H1 (cell line): ENCODE measurements around the gene STIM1. TPM values are rescaled to one million over a fixed set of nuclear protein-coding genes. Genes with fewer than 3 reads are reported as not detected.

Source experiments
- CTCF ChIA-PET: fragments of 300-600 bp; sonication (Branson Sonifier 250); formaldehyde crosslinking; loops from one replicate; lab custom pipeline; 2021; ENCODE audit not compliant: partially characterized antibody; lab: Charles Lee
- POLR2A ChIA-PET: fragments of 300-600 bp; sonication (Branson Sonifier 250); formaldehyde crosslinking; loops from one replicate; lab custom pipeline; 2021; ENCODE audit warnings: inconsistent platforms; ENCODE audit not compliant: partially characterized antibody; lab: Charles Lee
- DNase-seq, 2 experiments: peaks; one replicate each; pipeline versions ENCODE4 v3.0.0 to v3.0.0-alpha.2; 2010 to 2022; ENCODE audit warnings: low spot score in 2 of 2, low read depth in 1 of 2, mixed read lengths in 1 of 2
- FAIRE-seq: peaks from 2 replicates; lab custom pipeline; 2011; peaks lifted over from hg19 to GRCh38; lab: Jason Lieb, UNC
- H2AFZ ChIP-seq: 2 replicates; pipeline ENCODE4 v1.8.1; 2012; ENCODE audit warnings: low read length, inconsistent platforms
- H2AK5ac ChIP-seq: 2 replicates; pipeline ENCODE4 v1.6.1; 2013; ENCODE audit warnings: low read depth, low read length
- H2BK120ac ChIP-seq: replicated peaks from 2 replicates; pipeline ENCODE3; 2013; ENCODE audit warnings: low read depth, low read length, inconsistent platforms
- H2BK12ac ChIP-seq: 2 replicates; pipeline ENCODE4 v1.6.1; 2013; ENCODE audit warnings: low read depth, low read length
- H2BK15ac ChIP-seq: 2 replicates; pipeline ENCODE4 v1.6.1; 2013; ENCODE audit warnings: low read length
- H2BK20ac ChIP-seq: 2 replicates; pipeline ENCODE4 v1.6.1; 2013; ENCODE audit warnings: low read length
- H2BK5ac ChIP-seq: 2 replicates; pipeline ENCODE4 v1.6.1; 2013; ENCODE audit warnings: low read depth, low read length
- H3K14ac ChIP-seq: 2 replicates; pipeline ENCODE4 v1.6.1; 2013; ENCODE audit warnings: inconsistent platforms; ENCODE audit not compliant: insufficient read length
- H3K18ac ChIP-seq: 2 replicates; pipeline ENCODE4 v1.6.1; 2013; ENCODE audit warnings: low read length; ENCODE audit errors: extremely low read depth
- H3K23ac ChIP-seq: 2 replicates; pipeline ENCODE4 v1.6.1; 2013; ENCODE audit warnings: inconsistent platforms; ENCODE audit not compliant: insufficient read length
- H3K23me2 ChIP-seq: 2 replicates; pipeline ENCODE4 v1.6.1; 2013; ENCODE audit warnings: low read depth, low read length
- H3K27ac ChIP-seq: 2 replicates; pipeline ENCODE4 v1.6.1; 2011; ENCODE audit warnings: low read depth, low read length, inconsistent platforms
- H3K27me3 ChIP-seq, 4 experiments: replicated peaks in 1 of 4; 1 replicate in 1 of 4; 2 replicates in 3 of 4; pipeline versions ENCODE4 v1.6.1 to v1.8.1; 2011 to 2013; ENCODE audit warnings: low read length in 3 of 4, mild to moderate bottlenecking in 3 of 4, inconsistent platforms in 2 of 4, mixed read lengths in 2 of 4, moderate library complexity in 1 of 4; ENCODE audit not compliant: control insufficient read depth in 3 of 4, insufficient read depth in 3 of 4; ENCODE audit errors: extremely low read depth in 1 of 4
- H3K36me3 ChIP-seq, 4 experiments: 2 replicates each; pipeline versions ENCODE4 v1.6.1 to v1.8.1; 2011 to 2013; ENCODE audit warnings: mild to moderate bottlenecking in 4 of 4, low read length in 3 of 4, moderate library complexity in 2 of 4, control low read depth in 1 of 4, inconsistent platforms in 1 of 4; ENCODE audit not compliant: insufficient read depth in 4 of 4, control insufficient read depth in 2 of 4
- H3K4ac ChIP-seq: replicated peaks from 2 replicates; pipeline ENCODE3; 2013; ENCODE audit warnings: low read length, low read depth, mixed read lengths, inconsistent platforms; ENCODE audit not compliant: insufficient read length
- H3K4me1 ChIP-seq, 4 experiments: replicated peaks in 1 of 4; 1 replicate in 1 of 4; 2 replicates in 3 of 4; pipeline versions ENCODE4 v1.6.1 to v1.8.1; 2011 to 2013; ENCODE audit warnings: low read length in 3 of 4, inconsistent platforms in 2 of 4, mixed read lengths in 1 of 4; ENCODE audit not compliant: insufficient read depth in 4 of 4, control insufficient read depth in 3 of 4
- H3K4me2 ChIP-seq, 2 experiments: 2 replicates each; pipeline versions ENCODE4 v1.6.1 to v1.8.1; 2011 to 2013; ENCODE audit warnings: low read depth in 2 of 2, low read length in 2 of 2, control low read depth in 1 of 2, inconsistent platforms in 1 of 2, mild to moderate bottlenecking in 1 of 2; ENCODE audit not compliant: insufficient read depth in 1 of 2
- H3K4me3 ChIP-seq, 4 experiments: fragments of 200-600, 300-600 bp in 1 of 4; sonication (generic), shearing (Covaris generic), sonication (Bioruptor Twin) in 1 of 4; 2 replicates each; pipeline versions ENCODE4 v1.5.1 to v1.8.1; 2011 to 2016; ENCODE audit warnings: low read length in 4 of 4, low read depth in 3 of 4, control low read depth in 2 of 4, inconsistent platforms in 2 of 4, mild to moderate bottlenecking in 2 of 4, mixed read lengths in 1 of 4, moderate library complexity in 1 of 4; ENCODE audit not compliant: insufficient read depth in 2 of 4; ENCODE audit errors: extremely low read depth in 1 of 4
- H3K56ac ChIP-seq: replicated peaks from 2 replicates; pipeline ENCODE3; 2013; ENCODE audit warnings: low read depth, mild to moderate bottlenecking, mixed read lengths, low read length, inconsistent platforms; ENCODE audit not compliant: insufficient read length
- H3K79me1 ChIP-seq: 2 replicates; pipeline ENCODE4 v1.6.1; 2013; ENCODE audit warnings: low read depth, low read length, control low read depth
- H3K79me2 ChIP-seq, 2 experiments: 2 replicates each; pipeline versions ENCODE4 v1.6.1 to v1.8.1; 2012 to 2013; ENCODE audit warnings: low read length in 2 of 2, mild to moderate bottlenecking in 2 of 2, inconsistent platforms in 1 of 2; ENCODE audit not compliant: insufficient read depth in 2 of 2, control insufficient read depth in 1 of 2
- H3K9ac ChIP-seq, 4 experiments: replicated peaks in 1 of 4; 1 replicate in 1 of 4; 2 replicates in 3 of 4; pipeline versions ENCODE4 v1.6.1 to v1.8.1; 2011 to 2013; ENCODE audit warnings: low read depth in 3 of 4, low read length in 3 of 4, control low read depth in 2 of 4, mild to moderate bottlenecking in 2 of 4, moderate library complexity in 2 of 4, inconsistent platforms in 1 of 4; ENCODE audit errors: extremely low read depth in 1 of 4
- H3K9me3 ChIP-seq, 2 experiments: 2 replicates each; pipeline versions ENCODE4 v1.6.1 to v1.8.1; 2012 to 2013; ENCODE audit warnings: mild to moderate bottlenecking in 2 of 2, moderate library complexity in 2 of 2, control low read depth in 1 of 2, inconsistent platforms in 1 of 2, low read depth in 1 of 2, low read length in 1 of 2, mixed read lengths in 1 of 2; ENCODE audit not compliant: insufficient read depth in 2 of 2
- H4K20me1 ChIP-seq, 2 experiments: replicated peaks in 1 of 2; 2 replicates each; pipeline versions ENCODE3 to v1.8.1; 2011 to 2013; ENCODE audit warnings: inconsistent platforms in 2 of 2, low read length in 2 of 2, mild to moderate bottlenecking in 1 of 2; ENCODE audit not compliant: insufficient read depth in 2 of 2, control insufficient read depth in 1 of 2
- H4K5ac ChIP-seq: 2 replicates; pipeline ENCODE4 v1.6.1; 2013; ENCODE audit warnings: low read length, low read depth, mixed read lengths, inconsistent platforms; ENCODE audit not compliant: insufficient read length
- H4K8ac ChIP-seq: 2 replicates; pipeline ENCODE4 v1.8.0; 2013; ENCODE audit warnings: mild to moderate bottlenecking, moderate library complexity, low read length, inconsistent platforms; ENCODE audit not compliant: insufficient read depth; ENCODE audit errors: extremely low read depth
- H4K91ac ChIP-seq: replicated peaks from 2 replicates; pipeline ENCODE3; 2013; ENCODE audit warnings: low read length, mixed read lengths, inconsistent platforms; ENCODE audit not compliant: insufficient read length
- BACH1 ChIP-seq: IDR thresholded peaks from 2 replicates; pipeline ENCODE4 v1.6.1; 2012; ENCODE audit warnings: low read length, improper control_type of control experiment
- CHD1 ChIP-seq: IDR thresholded peaks from 2 replicates; pipeline ENCODE4 v1.6.1; 2012; ENCODE audit warnings: low read depth, low read length, improper control_type of control experiment
- CREB1 ChIP-seq: IDR thresholded peaks from 2 replicates; pipeline ENCODE4 v1.6.1; 2012; ENCODE audit warnings: inconsistent platforms
- GTF2F1 ChIP-seq: IDR thresholded peaks from 2 replicates; pipeline ENCODE4 v1.6.1; 2012; ENCODE audit warnings: low read depth, low read length, improper control_type of control experiment, borderline replicate concordance
- HDAC6 ChIP-seq: IDR thresholded peaks from one replicate; pipeline ENCODE4 v1.7.1; 2012; ENCODE audit warnings: low read depth, mild to moderate bottlenecking, inconsistent platforms, low read length, moderate library complexity
- NRF1 ChIP-seq: IDR thresholded peaks from 2 replicates; pipeline ENCODE4 v1.6.1; 2011; ENCODE audit warnings: mild to moderate bottlenecking, low read depth, low read length, improper control_type of control experiment
- POU5F1 ChIP-seq: IDR thresholded peaks from 2 replicates; pipeline ENCODE4 v1.6.1; 2011; ENCODE audit warnings: low read depth, mild to moderate bottlenecking, low read length, moderate library complexity
- RAD21 ChIP-seq, 2 experiments: IDR thresholded peaks in 1 of 2; conservative IDR thresholded peaks in 1 of 2; 2 replicates each; pipeline ENCODE4 v1.6.1; 2011; ENCODE audit warnings: low read depth in 2 of 2, low read length in 2 of 2, improper control_type of control experiment in 1 of 2, inconsistent platforms in 1 of 2, mild to moderate bottlenecking in 1 of 2, moderate library complexity in 1 of 2
- RFX5 ChIP-seq: IDR thresholded peaks from 2 replicates; pipeline ENCODE4 v1.6.1; 2011; ENCODE audit warnings: low read depth, low read length, improper control_type of control experiment, borderline replicate concordance
- SRF ChIP-seq: IDR thresholded peaks from 2 replicates; pipeline ENCODE4 v1.6.1; 2011; ENCODE audit warnings: mild to moderate bottlenecking, low read depth, low read length, moderate library complexity
- TAF1 ChIP-seq: IDR thresholded peaks from 2 replicates; pipeline ENCODE4 v1.6.1; 2011; ENCODE audit warnings: mild to moderate bottlenecking, low read depth, low read length
- TAF7 ChIP-seq: optimal IDR thresholded peaks from 2 replicates; pipeline ENCODE3; 2011; ENCODE audit warnings: low read depth, mild to moderate bottlenecking, inconsistent platforms, low read length, moderate library complexity, borderline replicate concordance
- TEAD4 ChIP-seq: IDR thresholded peaks from 2 replicates; pipeline ENCODE4 v1.6.1; 2012; ENCODE audit warnings: low read depth, low read length, inconsistent platforms, mixed read lengths
- WGBS, 2 experiments: shearing (Covaris generic) in 1 of 2; methylation state at CpG; one replicate each; pipeline versions ENCODE4 v1.1.6 to v1.1.7; 2013 to 2015; ENCODE audit warnings: low lambda C conversion rate in 2 of 2, mixed read lengths in 2 of 2, inconsistent platforms in 1 of 2, low coverage in 1 of 2, missing lambda C conversion rate in 1 of 2; ENCODE audit not compliant: insufficient replicate concordance in 2 of 2, insufficient coverage in 1 of 2, insufficient read length in 1 of 2; ENCODE audit errors: extremely low coverage in 1 of 2, missing lambda C conversion rate in 1 of 2; 5-methylcytosine and 5-hydroxymethylcytosine counted together
- polyA plus RNA-seq, 7 experiments: library from polyadenylated mRNA; depleted of rRNA in 3 of 7; stranded (reverse) in 5 of 7; unstranded in 2 of 7; fragments of >200 nt in 5 of 7; fragments of 200-250 nt in 2 of 7; gene quantifications; 1 replicate in 5 of 7; 2 replicates in 1 of 7; 4 replicates in 1 of 7; pipeline versions ENCODE4 v1.2.1 to v1.2.3, GENCODE V29; 2011 to 2013; ENCODE audit warnings: missing spikeins in 2 of 7, mixed read lengths in 2 of 7
- total RNA-seq: library from RNA; stranded (reverse); fragmentation: NEBNext Ultra II Directional; extraction: Animal tissue kit (Norgen Biotek cat#: 25700); gene quantifications from 2 replicates; pipeline ENCODE4 v1.2.1, GENCODE V29; 2021
- TF ChIP-seq, protein P1 (sequence below): IDR thresholded peaks from 2 replicates; pipeline ENCODE4 v1.6.1; 2012; ENCODE audit warnings: inconsistent platforms

Gene STIM1
- total and polyA plus RNA-seq, 2 of the 8 experiments (the other 6 are each of a cell fraction or from before 2014, with no cell fraction given) = 11.1 to 12.2 TPM

DNA sequence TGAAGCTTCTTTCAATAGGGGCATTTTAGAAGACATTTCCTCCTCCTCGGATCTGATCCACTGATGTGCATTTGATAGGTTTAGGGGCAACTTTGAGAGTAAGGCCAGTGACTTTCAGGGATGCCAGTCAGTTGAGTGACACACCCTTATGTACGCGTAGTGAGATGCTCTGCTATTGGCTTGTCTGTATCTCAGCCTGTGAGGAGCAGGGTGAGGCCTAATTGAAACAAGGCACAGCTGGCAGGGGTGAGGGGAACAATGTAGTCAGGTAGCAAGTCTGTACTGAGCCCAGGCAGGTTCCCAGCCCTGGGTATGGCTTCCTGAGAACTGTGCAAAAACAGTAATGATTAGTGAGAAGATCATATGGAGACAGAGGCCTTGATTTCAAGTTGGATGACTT, 61.5 kb downstream of the STIM1 start:
- CTCF ChIA-PET = interaction anchor here (0.9 to 1.4 kb wide), 2 partner anchors 9 to 57 kb away, joined by 3 to 4 read pairs; no protein-coding TSS in a partner anchor
- WGBS, 2 experiments = 86% methylated on average over 3 of the region's 3 CpGs; no CpG with 5 or more reads in 1 of the 2 experiments

More for the DNA sequence above, 61.5 kb downstream of the STIM1 start:
- Histone ChIP-seq H3K4me3 (no peak overlapping the region), H3K18ac (no peak overlapping the region), H2BK12ac (no peak overlapping the region), H3K23me2 (no peaks in the 10 kb centered on the region), H3K79me1 (no peaks in the 10 kb centered on the region), H3K23ac (no peak overlapping the region), H3K4ac (peak overlapping the region; percentile 41), H3K36me3 (no peaks in the 10 kb centered on the region), H3K79me2 (no peaks in the 10 kb centered on the region), H3K4me1 (no peaks in the 10 kb centered on the region), H3K9me3 (no peaks in the 10 kb centered on the region), H2AK5ac (no peak overlapping the region), H3K4me2 (no peak overlapping the region), H3K27me3 (peaks cover 0 to 1% (median 0%) of the 10 kb centered on the region in 4 experiments; a peak in 1 of 7 replicates), H2BK120ac (no peak overlapping the region), H4K5ac (no peak overlapping the region), H3K27ac (no peak overlapping the region), H4K91ac (no peak overlapping the region), H2BK5ac (no peak overlapping the region), H2AFZ (no peak overlapping the region), H3K14ac (no peak overlapping the region), H2BK15ac (peak overlapping the region; percentile 40; the same call in 1 of the 2 replicates), H4K8ac (no peak overlapping the region), H3K56ac (no peak overlapping the region), H3K9ac (no peak overlapping the region), H2BK20ac (no peak overlapping the region), H4K20me1 (peaks cover 0 to 2% of the 10 kb centered on the region in 2 experiments)
- FAIRE-seq = no peak
- POLR2A ChIA-PET = no interaction called here
- no peak for DNase-seq
- TF ChIP-seq GTF2F1 (no peak), CREB1 (no peak), TAF7 (no peak), CHD1 (no peak), RAD21 (IDR thresholded peaks at IDR 0.05 in 1 of 2, conservative IDR thresholded peaks at IDR 0.05 in 1 of 2; ENCODE audit: low read depth in 2 of 2, low read length in 2 of 2) (no peak), RFX5 (no peak), BACH1 (no peak), TAF1 (no peak), POU5F1 (no peak), SRF (no peak), HDAC6 (no peak), TEAD4 (no peak), NRF1 (no peak)
- TF ChIP-seq, protein P1, sequence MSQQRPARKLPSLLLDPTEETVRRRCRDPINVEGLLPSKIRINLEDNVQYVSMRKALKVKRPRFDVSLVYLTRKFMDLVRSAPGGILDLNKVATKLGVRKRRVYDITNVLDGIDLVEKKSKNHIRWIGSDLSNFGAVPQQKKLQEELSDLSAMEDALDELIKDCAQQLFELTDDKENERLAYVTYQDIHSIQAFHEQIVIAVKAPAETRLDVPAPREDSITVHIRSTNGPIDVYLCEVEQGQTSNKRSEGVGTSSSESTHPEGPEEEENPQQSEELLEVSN = no peak
